Measurements from ENCODE around the gene PIGL.

PIGL gene

DNA sequence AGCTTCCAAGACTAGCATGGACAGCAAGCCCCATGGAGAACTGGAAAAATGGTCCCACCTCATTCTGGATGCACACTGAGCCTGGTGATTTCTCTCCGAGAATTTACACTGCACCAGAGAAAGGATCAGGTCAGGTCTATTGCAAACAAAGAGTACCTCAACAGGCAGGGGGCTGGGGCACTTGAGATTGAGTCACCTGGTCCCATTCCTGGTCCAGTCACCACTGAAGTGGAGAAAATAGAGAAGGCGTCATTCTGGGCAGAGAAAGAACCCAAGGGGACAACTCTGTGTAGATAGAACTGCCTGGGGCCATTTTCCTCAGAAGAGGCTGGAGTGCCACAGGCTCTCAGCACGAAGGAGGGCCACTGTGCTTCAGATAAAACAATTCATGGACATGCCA, 97.8 kb downstream of the PIGL start:
- FAIRE-seq, result no peak

GRCh38 chr17:16319969-16320368, 103.0 kb downstream of the PIGL start:
- no peak for FAIRE-seq

GRCh38 chr17:16322636-16323035, 105.6 kb downstream of the PIGL start:
- FAIRE-seq, result no peak

GRCh38 chr17:16325964-16326363, 109.0 kb downstream of the PIGL start:
- FAIRE-seq, result no peak

DNA sequence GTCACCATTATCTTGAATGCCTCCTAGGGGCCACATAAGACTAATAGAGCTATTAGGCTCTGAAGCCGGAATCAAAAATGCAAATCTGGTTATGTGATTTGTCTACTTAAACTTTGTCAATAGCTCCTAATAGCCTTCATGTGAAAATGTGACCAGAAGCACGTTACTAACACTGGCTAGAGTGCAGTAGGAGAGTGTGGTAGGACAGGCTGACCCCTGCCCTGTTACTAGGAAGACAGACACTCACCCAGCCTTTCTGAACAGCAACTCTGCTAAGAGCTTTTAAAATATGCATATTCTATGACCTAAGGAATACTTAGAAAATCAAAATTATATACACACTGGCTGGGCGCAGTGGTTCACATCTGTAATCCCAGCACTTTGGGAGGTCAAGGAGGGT, 110.0 kb downstream of the PIGL start:
- FAIRE-seq, result no peak

DNA sequence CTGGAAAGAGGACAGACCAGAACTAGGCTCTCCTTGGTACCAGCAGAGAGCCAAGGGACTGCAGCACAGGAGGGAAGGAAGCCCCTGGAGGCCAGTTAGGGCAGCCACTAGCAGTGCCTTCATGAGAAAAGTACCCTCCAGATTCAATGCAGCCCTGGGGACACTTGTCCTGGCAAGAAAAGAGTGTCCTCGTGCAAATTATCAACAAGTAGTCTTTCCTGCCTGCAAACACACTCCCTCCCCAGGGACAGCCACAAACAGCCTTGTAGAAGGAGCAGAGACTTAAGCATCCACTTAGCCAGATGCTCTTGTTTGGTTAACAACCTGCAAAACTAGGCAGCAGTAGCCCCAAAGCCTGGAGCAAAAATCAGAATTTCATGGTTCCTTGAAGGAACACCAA, 112.0 kb downstream of the PIGL start:
- no peak for FAIRE-seq

- FAIRE-seq, result no peak
These were observed 112.7 kb downstream of the PIGL start for GRCh38 chr17:16329519-16330271.

DNA sequence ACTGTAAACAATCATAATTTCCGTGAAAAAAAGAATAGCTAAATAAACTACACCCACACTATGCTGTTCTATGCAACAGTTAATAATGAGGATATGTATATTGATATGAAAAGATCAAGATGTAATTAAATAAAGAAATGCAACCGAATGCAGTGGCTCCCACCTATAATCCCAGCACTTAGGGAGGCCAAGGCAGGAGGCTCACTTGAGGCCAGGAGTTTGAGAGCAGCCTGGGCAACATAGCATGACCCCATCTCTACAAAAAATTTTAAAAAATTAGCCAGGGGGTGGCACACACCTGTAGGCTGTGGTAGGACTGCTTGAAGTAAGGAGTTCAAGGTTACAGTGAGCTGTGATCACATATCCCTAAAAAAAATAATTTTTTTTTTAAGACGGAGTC, 121.4 kb downstream of the PIGL start:
- FAIRE-seq, result no peak

DNA sequence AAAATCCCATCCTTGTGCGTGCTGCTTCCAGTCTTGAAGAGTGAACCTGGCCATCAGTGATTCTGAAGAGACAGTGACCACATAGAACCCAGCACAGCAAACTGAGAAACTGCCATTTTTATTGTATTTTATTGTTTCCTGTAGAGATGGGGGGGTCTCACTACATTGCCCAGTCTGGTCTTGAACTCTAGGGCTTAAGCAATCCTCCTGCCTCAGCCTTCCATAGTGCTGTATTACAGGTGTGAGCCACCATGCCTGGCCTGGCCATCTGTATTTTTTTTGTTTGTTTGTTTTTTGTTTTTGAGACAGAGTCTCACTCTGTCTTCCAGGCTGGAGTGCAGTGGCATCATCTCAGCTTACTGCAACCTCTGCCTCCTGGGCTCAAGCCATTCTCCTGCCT, 122.4 kb downstream of the PIGL start:
- FAIRE-seq, result no peak

GRCh38 chr17:16339959-16340358, 122.9 kb downstream of the PIGL start:
- FAIRE-seq, result no peak

DNA sequence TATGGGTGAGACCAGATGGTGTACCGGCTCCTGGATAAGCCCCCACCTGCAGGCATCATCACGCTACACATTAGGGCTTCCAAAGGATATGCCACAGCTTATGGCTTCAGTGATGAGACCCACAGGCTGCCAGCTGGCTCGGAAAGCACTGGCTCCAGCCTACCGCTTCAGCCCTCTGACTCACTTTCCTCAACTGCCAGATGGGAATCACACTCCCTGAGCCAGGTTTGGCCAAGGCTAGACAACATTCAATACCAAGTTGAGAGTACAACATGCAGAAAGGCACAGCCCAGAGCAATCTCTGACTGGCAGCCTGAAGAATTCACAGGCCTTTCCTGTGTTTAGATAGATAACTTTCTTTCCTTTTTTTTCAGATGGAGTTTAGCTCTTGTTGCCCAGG, 126.0 kb downstream of the PIGL start:
- FAIRE-seq, result no peak

DNA sequence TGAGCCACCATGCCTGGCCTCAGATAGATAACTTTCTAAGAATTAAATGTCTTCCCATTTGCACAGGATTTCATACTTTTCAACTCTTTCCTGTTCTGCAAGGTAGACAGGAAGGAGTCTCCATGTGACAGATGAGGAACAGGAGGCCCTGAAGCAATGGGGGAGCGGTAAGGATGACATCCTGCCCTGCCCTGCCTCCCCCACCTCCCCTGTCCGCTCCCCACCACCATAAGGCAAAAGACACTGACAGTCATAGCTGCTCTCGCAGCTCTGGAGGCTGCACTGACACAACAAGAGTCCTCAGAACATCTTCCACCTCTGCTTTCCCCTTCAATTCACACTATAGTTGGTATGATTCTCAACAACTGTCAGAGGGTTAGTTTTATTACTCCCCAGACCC, 126.6 kb downstream of the PIGL start:
- no peak for FAIRE-seq

GRCh38 chr17:16345565-16345964, 128.6 kb downstream of the PIGL start:
- no peak for FAIRE-seq

GRCh38 chr17:16346721-16347271, 129.8 kb downstream of the PIGL start:
- FAIRE-seq, result no peak

DNA sequence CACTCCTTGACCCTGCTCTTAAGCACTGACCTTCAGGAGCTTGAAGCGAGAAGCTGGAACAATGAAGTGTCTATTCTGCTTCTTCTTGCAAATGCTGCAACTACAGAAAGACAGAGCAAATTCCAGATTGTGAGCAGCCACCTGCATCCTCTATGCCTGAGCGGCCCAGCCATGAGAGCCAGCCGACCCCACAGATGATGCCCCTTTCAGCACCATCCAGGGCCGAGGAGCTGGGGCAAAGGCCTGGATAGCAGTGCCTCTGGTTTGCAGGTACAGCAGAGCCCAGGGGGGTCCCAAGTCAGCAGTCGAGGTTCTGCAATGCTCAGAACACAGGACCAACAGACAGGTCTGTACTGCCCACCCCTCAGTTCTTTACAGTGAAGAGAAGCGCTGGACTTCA, 131.6 kb downstream of the PIGL start:
- FAIRE-seq, result no peak

GRCh38 chr17:16349431-16349830, 132.4 kb downstream of the PIGL start:
- no peak for FAIRE-seq

DNA sequence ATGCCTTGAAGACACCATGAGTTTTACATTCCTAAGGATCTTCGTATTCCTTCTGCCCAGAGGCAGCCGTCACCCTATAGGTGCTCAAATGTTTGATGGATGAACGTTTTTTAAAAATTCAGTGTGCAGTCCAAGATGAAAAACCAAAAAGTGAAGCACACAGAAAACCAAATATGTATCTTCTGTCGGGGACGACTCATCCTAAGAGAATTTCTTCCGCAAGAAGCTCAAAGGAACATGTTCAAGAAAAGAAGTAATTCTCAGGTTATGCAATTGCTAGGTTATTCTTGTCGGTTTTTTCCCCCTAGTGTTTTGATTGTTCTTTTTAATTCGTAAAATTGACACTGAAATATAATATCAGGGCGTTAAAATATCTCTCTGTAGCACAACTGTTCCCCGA, 134.8 kb downstream of the PIGL start:
- FAIRE-seq, result no peak

GRCh38 chr17:16352303-16352666, 135.3 kb downstream of the PIGL start:
- FAIRE-seq, result no peak

GRCh38 chr17:16352667-16353316, 135.8 kb downstream of the PIGL start:
- FAIRE-seq, result no peak

DNA sequence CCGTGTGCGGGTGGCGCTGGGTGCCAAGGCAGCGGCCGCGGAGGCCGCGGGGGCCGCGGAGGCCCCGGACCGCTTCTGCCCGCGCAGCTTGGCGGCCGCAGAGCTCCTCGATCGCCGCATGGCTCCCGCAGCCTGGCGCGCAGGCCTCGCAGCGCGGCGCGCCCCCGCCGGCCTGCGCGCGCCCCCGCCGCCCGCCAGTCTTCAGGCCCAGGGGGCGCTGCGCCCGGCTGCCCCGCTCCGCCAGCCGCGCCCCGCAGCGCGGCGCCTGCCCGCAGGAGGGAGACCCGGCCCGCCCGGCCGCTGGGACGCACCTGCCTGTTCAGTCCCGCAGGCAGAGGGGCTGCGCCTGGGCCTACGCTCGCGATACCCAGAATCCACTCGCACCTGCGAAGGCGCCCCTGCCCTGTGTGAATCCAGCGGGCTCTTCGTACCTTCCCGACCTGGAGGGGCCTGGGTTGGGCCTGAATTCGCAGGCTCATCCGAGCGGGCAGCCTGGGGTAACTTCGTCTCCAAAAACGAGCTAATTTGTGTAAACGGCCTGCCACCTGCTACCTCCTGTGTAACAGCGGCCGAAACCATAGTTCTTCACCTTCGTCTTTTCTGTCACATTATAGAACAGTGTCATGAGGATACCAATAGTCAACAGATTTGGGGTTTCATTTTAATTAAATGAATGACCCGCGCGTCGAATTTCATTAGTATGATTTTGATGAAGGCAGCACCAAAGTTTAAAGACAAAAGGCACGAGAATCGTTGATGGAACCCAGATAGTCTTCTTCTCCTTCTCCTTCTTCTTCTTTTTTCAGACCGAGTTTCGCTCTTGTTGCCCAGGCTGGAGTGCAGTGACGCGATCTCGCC, 136.5 kb downstream of the PIGL start, which contains the start of gene CENPV:
Gene CENPV, minus strand, starts transcription at position 153 of the 858 bp plus-strand sequence. Its CDS starts 33 bp downstream, at position 120.
- no peak for FAIRE-seq

DNA sequence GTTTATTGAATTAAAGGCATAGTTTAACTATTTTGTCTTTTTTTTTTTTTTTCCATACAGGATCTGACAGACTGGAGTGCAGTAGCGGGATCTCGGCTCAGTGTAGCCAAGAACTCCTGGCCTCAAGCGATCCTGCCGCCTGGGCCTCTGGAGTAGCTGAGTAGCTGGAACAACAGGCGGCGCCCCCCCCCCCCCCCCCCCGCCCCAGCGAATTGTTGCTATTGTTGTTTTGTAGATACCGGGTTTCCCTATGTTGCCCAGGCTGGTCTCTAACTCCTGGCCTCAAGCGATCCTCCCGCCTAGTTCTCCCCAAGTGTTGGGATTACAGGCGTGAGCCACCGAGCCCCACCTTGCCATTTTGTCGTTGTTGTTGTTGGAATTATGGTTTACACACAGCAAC, 137.6 kb downstream of the PIGL start:
- FAIRE-seq, result no peak

DNA sequence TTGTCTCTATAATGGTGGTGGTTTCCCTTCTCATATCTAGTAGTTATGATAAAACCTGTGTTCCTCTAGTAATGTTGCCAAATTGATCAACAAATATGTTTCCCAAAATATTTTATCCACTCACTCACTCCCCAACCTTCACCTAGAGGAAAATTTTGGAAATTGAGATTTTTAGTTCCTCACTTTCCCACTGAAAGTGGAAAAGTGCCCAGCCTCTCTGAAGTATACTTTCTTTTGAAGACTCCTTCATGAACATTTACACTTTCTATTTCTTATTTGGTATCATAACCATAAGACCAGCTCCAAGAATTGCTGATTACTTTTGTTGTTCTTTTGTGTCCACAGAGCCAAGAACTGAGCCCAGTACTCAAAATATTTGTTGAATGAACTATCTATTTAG, 141.4 kb downstream of the PIGL start:
- FAIRE-seq, result no peak

GRCh38 chr17:16361874-16362273, 144.9 kb downstream of the PIGL start:
- FAIRE-seq, result no peak

Data from G401.6 (cell line).